HG02759 (cell line): ENCODE results near the gene S100A5.
"Not testable (repeated sequence)": the region's sequence is repeated elsewhere in the genome, so short reads cannot be mapped to it uniquely, and the experiment has no call there.

Source experiments
- ATAC-seq: cut with Tn5 transposase; IDR thresholded peaks from one replicate; pipeline ENCODE4 v1.9.1; 2021; ENCODE audit warnings: mild to moderate bottlenecking, moderate library complexity; ENCODE audit not compliant: unreplicated experiment

Gene S100A5

DNA sequence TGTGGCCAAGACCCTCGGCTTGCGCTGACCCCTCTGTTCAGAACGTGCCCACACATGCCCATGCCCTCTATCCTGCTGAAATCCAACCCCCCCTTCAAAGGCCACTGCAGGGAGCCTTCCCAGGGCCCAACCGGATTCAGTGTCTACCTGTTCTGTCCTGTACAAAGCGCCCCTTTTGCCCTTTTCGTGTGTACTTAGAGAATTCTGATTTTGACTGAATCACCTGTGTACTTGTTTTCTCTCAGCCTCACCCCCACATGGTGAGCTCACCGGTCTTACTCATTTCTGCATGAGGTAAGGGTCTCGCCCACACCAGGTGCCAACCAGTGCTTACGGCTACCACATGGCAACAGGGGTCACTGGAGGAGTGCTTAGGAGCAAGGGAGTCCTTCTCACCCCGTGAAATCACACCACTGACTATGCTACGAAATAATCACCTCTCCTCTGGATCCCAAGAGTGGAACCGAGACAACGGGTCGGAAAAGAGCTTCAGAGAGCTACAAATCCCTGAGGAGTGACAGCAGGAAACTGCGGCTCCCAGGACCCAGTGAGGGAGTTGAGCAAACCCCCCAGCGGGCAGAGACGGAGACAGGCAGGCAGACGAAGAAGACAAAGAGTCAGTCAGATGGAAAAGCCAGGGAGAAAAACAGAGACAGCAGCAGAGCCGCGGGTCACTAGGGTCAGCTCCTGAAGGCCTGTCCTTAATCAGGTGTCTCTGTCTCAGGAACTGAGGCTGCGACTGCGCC, 27.1 kb upstream of the S100A5 start:
- no peak for ATAC-seq

DNA sequence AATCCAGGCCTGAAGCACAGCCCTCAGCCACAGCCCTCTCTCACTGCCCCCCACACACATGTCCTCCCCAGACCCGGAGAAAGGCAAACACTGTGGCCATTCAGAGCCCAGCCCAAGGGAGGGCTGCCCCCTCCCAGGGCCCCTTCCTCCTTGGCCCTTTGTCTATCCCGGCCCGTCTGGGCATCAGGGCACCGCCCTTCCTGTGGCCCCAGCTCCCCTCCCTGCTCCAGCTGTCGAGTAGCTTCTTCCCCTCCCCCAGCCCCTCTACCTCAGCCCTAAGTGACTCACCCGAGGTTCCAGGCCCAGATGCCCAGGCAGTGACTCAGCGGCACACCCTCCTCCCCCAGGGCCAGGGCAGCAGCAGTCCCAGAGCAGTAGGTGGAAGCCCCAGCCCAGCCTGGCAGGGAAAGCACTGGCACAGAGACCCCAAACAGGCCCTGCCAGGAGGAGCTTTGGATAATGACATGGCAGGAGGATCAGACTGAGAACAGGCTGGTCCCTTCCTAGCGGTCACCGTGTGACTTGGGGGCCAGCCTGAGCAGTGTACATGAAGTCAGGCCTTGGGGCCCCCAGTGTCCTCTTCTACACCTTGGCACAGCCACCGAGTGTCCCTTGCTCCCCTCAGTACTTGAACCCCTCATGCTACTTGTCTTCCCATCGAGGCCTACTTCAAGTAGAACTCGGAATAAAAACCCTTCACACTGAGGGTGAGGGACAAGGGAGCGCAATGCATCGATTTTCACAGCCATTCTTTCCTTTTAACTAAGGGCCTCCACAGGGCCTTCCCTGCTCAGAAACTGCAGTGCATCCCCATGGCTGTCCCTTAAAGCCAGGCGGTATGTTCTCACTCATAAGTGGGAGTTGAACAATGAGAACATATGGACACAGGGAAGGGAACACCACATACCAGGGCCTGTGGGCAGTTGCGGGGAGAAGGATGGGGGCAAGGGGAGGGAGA, 26.0 kb upstream of the S100A5 start:
- ATAC-seq = peak; percentile 54

DNA sequence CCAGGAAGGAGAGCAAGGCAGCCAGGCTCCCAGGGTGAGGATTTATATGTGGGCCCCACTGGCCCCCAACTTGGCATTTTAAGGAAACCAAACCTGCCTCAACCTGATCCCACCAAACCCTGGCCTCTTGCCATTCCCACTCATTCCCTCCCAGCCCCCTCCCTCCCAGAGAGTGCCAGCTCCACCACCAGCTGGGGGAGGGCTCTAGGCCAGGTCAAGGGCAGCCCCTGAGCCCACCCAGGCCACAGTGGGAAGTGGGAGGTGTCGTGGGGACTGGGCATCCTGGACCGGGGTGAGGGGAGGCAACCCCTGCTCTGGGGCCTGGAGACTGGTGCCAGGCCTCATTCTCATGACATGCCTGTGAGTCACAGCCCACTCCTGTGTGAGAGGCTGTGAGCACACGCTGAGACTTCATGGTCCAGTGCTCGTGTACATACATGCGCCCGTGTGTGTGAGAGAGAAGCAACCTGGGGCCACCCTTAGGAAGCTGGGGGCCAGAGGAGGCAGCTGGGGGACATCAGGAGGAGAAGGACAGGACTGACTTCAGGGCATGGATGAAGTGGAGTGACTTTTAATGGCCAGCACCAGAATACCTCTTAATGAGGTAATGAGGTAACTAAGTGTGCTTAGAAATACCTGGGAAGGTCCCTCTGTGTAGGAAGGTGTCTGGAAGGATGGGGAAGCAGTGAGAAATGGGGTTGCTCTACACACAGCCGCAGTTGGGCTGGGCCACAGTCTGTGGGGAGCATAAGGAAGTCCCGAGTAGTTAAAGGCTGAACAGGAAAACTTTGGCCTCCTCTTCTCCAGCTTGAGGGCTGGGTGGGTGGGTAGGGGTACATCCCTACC, 25.0 kb upstream of the S100A5 start, which contains the start of gene S100A2:
TSS of gene S100A2 (minus strand) at position 316 of the 846 bp plus-strand sequence. CDS start 1,967 bp downstream, outside the sequence.
- ATAC-seq = peak; percentile 64

DNA sequence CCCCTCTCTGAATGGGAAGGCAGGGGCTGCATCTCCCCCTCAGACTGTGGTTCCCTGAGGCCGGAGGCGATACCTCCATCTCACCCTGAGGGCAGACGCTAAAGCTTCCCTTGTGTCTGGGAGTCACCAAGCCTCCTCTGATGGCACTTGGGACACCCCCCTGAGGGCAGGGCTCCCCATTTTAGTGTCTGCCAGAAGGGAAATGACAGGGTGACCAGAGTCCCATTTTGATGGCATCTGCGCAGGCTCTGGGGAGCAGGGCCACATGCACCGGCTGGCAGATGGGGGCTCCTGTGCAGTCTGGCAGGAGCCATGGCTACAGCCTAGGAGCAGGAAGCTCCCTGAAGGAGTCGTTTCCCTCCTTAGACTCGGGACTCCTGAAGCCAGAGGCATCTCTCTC, 23.3 kb upstream of the S100A5 start:
- no peak for ATAC-seq

DNA sequence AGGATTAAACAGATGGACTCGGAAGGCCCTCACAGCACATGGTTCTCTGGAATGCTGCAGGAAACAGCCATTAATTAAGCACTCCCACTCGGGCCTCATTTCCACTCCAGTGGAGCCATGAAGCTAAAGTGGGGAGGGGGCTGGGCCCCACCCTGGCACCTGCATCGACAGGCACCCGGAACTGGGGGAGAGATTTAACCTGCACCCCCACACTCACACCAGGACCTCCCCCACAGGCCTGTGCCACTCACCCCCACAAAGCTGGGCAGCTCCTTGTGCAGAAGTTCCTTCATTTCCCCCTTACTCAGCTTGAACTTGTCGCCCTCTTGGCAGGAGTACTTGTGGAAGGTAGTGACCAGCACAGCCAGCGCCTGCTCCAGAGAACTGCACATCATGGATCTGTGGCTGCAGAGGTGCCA, 22.8 kb upstream of the S100A5 start:
- no peak for ATAC-seq

DNA sequence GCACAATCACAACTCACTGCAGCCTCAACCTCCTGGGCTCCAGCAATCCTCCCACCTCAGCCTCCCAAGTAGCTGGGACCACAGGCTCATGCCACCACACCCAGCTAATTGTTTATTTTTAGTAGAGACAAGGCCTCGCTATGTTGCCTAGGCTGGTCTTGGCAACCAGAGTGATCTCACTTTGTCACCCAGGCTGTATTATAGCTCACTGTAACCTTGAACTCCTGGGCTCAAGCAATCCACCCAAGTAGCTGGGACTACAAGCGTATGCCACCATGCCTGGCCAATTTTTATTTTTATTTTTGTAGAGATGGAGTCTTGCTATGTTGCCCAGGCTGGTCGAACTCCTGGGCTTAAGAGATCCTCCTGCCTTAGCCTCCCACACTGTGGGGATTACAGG, 21.3 kb upstream of the S100A5 start:
- not testable (repeated sequence) for ATAC-seq

DNA sequence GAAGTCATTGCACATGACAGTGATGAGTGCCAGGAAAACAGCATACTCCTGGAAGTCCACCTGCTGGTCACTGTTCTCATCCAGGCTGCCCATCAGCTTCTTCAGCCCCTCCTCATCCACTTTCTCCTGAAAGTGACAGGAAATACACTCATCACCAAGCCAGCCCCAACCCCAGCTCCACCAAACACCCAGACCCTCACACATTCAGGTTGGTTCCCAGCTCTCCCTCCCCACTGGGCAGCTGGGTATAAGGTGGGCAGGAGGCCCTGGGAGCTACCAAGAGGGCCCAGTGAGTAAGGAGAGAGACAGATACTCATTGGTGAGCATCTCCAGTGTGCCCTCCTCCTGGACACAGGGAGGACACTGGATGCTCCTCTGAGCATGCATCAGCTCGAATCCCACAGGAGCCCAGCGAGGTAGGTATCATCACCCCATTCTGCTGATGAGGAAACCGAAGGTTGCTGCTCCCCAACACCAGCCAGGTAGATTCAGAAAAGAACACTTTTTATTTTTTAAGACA, 20.8 kb upstream of the S100A5 start:
- ATAC-seq = no peak

DNA sequence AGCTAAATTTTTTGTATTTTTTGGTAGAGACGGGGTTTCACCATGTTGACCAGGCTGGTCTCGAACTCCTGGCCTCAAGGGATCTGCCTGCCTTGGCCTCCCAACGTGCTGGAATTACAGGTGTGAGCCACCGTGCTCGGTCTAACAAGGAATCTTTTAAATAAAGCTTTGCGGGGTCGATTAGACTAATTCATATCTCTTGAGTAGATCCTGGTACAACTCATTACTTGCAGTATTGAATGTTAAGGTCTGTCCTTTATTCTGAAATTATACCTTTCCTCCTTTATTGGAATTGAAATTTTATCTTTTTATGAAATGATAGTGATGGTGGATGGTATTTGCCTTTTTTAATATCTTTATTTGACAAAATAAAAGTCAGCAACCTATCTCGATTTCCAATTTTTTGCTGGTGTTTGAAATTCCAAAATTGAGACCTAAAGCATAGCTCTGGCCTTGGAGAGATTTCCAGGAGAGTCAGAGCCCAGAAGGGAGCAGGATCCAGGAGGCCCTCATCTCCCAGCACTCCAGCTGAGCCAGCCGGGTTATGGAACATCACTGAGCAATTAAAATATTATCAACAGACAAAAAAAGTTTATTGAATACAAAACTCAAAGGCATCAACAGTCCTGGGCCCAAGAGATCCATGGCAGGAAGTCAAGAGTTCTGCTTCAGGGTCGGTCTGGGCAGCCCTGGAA, 20.2 kb upstream of the S100A5 start:
- ATAC-seq = no peak

DNA sequence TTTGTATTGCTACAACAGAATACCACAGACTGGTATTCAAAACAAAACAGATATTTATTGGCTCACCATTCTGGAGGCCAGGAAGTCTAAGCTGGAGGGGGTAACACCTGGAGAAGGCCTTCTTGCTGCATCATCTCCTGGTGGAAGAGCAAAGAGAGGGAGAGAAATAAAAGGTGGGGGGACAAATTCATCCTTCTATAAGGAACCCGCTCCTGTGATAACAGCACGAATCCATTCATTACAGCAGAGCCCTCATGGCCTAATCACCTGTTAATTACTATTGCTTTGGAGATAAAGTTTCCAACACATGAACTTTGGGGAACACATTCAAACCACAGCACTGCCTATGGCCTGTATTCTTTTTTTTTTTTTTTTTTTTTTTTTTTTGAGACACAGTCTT, 19.5 kb upstream of the S100A5 start:
- no peak for ATAC-seq

DNA sequence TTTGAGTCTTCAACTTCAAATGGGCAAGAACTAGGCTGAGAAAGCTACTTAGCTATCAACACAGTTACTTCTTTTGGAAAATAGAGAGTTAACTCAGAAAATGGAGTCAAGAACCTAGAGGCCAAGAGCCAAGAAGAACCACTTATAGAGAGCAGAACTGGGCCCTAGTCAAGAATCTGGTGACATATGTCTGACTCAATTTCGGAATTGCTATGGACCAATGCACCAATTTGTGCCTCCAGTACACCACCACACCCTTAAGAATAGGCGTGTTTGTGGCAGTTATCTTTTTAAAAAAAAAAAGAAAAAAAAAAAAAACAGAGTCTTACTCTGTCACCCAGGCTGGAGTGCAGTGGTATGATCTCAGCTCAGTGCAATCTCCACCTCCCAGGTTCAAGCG, 17.1 kb upstream of the S100A5 start:
- ATAC-seq = no peak

DNA sequence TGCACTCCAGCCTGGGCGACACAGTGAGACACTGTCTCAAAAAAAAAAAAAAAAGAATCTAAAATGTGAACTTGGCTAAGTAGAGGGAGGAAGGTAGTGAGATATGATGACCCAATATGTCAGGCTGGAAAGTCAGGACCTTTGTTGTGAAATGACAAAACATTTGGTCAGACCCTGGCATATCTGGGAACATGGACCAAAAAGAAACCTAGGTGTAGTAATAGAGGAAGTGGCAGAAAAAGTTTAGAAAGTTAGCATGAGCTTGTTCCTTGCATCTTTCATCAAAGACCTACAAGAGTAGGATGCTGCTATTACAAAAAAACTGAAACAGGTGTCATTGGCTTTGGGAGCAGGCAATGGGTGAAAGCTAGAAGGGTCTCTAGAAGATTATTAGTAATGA, 15.6 kb upstream of the S100A5 start:
- ATAC-seq = no peak

DNA sequence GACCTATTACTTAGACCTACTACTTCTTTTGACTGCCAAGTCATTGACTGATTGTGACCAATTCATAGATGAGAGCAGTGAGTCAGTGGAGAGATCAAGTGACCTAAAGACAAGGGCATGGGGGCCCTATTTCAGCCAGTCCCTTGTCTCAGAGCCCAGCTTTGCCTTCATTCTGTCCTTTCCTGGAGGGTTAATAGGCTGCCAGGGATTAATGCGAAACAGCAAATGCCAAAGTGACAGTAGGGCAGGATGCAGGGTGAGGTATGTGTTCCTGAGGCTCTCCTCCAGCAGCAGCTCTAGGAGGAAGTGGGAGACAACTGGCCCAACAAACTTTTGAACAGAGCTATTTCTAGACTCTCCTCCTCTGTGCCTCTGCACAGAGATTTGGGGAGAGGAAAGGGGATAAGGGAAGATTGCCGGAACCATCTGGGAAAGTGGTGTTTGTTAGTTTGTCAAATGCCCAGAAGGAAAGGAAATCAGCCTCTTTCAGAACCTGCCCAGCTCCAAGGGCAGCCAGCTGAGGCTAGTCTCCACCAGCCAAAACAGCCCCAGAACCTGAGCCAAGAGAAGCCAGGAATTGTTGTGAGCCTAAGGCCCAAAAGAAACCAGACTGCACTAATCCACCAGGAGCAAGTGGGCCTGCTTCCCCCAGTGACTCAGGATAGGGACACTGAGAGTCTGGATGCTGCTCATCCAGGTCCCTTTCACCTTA, 13.3 kb upstream of the S100A5 start:
- no peak for ATAC-seq

DNA sequence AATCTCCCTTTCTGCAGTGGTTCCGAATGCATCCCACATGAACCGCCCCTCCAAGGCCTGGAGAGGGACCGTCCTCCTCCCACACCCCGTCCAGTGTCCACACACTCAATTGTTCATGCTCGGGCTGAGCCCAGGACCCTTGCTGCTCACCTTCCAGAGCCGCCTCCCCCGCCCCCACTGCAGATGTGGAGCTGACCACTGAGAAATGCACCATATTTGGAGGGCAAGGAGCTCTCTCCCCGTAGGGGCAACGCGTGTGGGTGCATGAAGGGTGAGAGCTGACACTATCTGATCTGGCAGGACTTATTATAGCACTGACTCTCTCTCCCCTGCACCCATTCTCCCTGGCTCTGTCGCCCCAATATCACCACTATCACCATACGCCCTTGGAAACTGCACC, 12.4 kb upstream of the S100A5 start:
- ATAC-seq = no peak

DNA sequence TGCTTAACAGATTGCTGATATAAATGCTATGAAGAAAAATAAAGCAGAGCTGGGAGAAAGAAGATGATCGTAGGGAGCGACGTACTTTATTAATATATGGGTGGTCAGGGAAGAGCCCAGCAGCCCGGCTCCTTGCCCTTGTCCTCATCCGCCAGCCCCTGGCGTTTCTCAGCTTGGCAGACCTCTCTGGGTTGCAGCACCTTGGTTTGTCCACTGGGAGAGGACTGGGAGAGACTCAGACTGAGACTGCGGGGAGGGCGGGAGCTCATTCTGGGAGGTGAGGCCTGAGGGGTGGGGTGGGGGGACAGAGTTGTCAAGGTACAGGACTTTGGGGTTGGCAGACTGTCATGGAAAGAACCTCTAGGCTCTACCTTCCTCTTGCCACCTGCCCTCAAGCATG, 11.6 kb upstream of the S100A5 start:
- ATAC-seq = no peak

DNA sequence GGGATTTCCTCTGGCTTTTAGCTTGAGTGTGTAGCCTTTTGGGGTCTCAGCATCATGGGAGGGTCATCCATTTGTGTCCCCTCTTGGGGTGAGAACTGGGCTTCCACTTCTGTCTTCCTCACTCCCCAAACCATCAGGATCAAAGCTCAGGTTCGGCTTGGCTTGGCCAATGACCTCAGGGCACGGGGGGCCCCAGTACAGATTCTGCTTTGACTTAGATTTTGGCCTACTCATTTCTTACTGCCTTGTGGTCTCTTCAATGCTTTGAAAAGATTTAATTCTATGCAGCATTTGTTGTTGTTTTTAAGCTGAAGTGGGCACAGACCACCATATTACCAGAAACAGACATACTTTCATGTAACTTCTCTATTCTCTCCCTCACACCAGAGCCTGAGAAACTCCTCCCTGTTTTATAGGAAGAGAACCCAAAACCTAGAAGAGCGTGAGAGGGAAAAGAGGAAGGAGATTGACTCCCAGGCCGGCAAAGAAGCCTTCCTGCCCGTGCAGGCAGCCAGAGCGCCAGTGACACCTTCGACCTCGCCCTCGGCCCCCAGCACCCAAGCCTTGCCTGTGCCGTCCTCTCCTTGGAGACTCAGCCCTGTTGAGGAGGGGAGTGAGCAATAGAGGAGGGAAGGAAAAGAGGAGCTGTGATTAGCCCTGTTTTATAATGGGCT, 10.2 kb upstream of the S100A5 start:
- ATAC-seq = no peak

DNA sequence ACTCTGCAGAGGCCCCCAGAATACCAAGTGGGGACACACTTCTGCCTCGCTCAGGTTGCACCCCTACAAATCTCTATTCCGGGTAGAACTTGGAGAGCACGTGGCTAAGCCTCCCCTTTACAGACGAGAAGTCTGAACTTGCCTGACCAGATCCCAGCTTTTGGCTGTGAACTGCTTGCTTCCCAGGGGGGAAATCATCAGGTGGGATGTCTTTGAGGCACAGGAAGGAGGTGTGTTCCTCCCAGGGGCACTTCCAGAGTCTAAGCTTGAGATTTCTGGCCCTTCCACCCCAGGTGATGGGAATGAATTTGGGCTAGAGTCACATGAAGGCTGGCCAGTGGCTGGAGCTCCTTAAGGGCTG, 9.6 kb upstream of the S100A5 start:
- ATAC-seq = no peak

DNA sequence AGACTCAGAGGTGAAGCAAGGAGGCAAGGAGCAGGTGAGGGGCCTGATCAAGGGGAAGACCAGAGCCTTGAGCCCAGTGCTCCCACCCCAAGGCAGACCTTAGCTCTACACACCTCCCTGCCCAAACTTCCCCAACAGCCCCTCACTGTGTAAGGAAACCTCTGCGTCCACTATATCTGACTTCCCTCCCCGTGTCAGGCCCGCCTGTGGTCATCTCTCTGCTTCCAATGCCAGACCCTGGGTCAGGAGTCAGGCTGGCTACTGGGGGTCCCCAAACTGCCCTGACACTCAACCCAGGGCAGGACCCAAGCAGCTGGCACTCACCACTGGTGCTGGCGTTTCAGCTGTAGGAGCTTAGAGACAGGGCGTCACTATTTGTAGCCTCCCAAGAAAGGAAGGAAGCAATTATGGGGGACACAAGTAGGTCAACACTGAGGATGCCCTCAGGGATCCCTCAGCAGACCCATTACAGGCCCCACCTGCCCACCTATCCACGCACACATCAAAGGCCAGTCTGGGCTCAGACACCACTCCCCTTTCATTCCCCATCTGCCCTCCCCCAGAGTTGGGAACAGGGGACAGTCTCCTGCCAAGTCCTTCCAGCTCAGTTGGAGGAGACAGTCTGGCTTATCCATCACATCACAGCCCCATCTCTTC, 9.1 kb upstream of the S100A5 start:
- ATAC-seq = no peak
